ENCODE results near the gene TNF. TPM values are rescaled to one million over a fixed set of nuclear protein-coding genes. Genes with fewer than 3 reads are reported as not detected.
"Not testable (repeated sequence)": the region's sequence is repeated elsewhere in the genome, so short reads cannot be mapped to it uniquely, and the experiment has no call there.

Gene TNF
- total RNA-seq, 2 donors from 2014 or later: 30.7 to 57.8 TPM

GRCh38 chr6:31547727-31548543 lies 27.4 kb upstream of the TNF start:
- H3K4me3 Mint-ChIP-seq: peak overlapping the region; percentile 92 to 98
- H3K27me3 Mint-ChIP-seq (ENCODE audit: low read depth): no peaks in the 10 kb centered on the region
- H3K27ac Mint-ChIP-seq: peak overlapping the region; percentile 88
- DNase-seq (no peak), ATAC-seq (replicated peaks in 1 of 2) (no peak)
- H3K4me1 Mint-ChIP-seq (ENCODE audit: low read depth): peaks cover 66% of the 10 kb centered on the region
- peaks cover 3 to 16% of the 10 kb centered on the region in 2 donors for H3K36me3 Mint-ChIP-seq (ENCODE audit: insufficient read depth in 2 of 2)
- H3K9me3 Mint-ChIP-seq: no peaks in the 10 kb centered on the region

GRCh38 chr6:31548544-31548873 lies 26.9 kb upstream of the TNF start:
- no peak for DNase-seq
- Mint-ChIP-seq H3K27ac (peak overlapping the region; percentile 88), H3K36me3 (ENCODE audit: insufficient read depth in 2 of 2) (peaks cover 3 to 16% of the 10 kb centered on the region in 2 donors), H3K9me3 (no peaks in the 10 kb centered on the region), H3K4me1 (ENCODE audit: low read depth) (peaks cover 66% of the 10 kb centered on the region), H3K27me3 (ENCODE audit: low read depth) (no peaks in the 10 kb centered on the region), H3K4me3 (peak overlapping the region; percentile 92 to 98)
- no peak for ATAC-seq (replicated peaks in 1 of 2)

GRCh38 chr6:31551371-31551770 lies 24.0 kb upstream of the TNF start:
- ATAC-seq (replicated peaks in 1 of 2); H3K27ac Mint-ChIP-seq: not testable (repeated sequence)
- peaks cover 3 to 16% of the 10 kb centered on the region in 2 donors for H3K36me3 Mint-ChIP-seq (ENCODE audit: insufficient read depth in 2 of 2)

GRCh38 chr6:31556307-31556706 lies 19.1 kb upstream of the TNF start:
- no peak overlapping the region for H3K4me3 Mint-ChIP-seq
- H3K4me1 Mint-ChIP-seq (ENCODE audit: low read depth): peaks cover 75% of the 10 kb centered on the region
- H3K27me3 Mint-ChIP-seq (ENCODE audit: low read depth): no peaks in the 10 kb centered on the region
- peaks cover 9 to 11% of the 10 kb centered on the region in 2 donors for H3K36me3 Mint-ChIP-seq (ENCODE audit: insufficient read depth in 2 of 2)
- H3K27ac Mint-ChIP-seq: no peak overlapping the region
- DNase-seq: no peak
- ATAC-seq (replicated peaks in 1 of 2): no peak
- no peaks in the 10 kb centered on the region for H3K9me3 Mint-ChIP-seq

More at GRCh38 chr6:31551371-31551770, 24.0 kb upstream of the TNF start:
- H3K9me3 Mint-ChIP-seq; H3K27me3 Mint-ChIP-seq (ENCODE audit: low read depth): not testable (repeated sequence)
- peak; percentile 57 to 62 for DNase-seq
- H3K4me3 Mint-ChIP-seq: peak overlapping the region; percentile 20 to 50
- H3K4me1 Mint-ChIP-seq (ENCODE audit: low read depth): peaks cover 70% of the 10 kb centered on the region

- Mint-ChIP-seq H3K9me3 (no peaks in the 10 kb centered on the region), H3K27ac (no peak overlapping the region), H3K4me1 (ENCODE audit: low read depth) (peaks cover 78% of the 10 kb centered on the region), H3K27me3 (ENCODE audit: low read depth) (no peaks in the 10 kb centered on the region), H3K4me3 (peak overlapping the region; percentile 77 to 86), H3K36me3 (ENCODE audit: insufficient read depth in 2 of 2) (peaks cover 4 to 9% of the 10 kb centered on the region in 2 donors)
- DNase-seq (no peak), ATAC-seq (replicated peaks in 1 of 2) (no peak)
These were observed 17.7 kb upstream of the TNF start for GRCh38 chr6:31557443-31558317.

GRCh38 chr6:31558318-31558625 lies 17.1 kb upstream of the TNF start:
- Mint-ChIP-seq H3K27ac (no peak overlapping the region), H3K27me3 (ENCODE audit: low read depth) (no peaks in the 10 kb centered on the region), H3K9me3 (no peaks in the 10 kb centered on the region), H3K4me1 (ENCODE audit: low read depth) (peaks cover 84% of the 10 kb centered on the region), H3K4me3 (peak overlapping the region; percentile 77 to 86), H3K36me3 (ENCODE audit: insufficient read depth in 2 of 2) (peaks cover 4 to 11% of the 10 kb centered on the region in 2 donors)
- DNase-seq (no peak), ATAC-seq (replicated peaks in 1 of 2) (no peak)

- Mint-ChIP-seq H3K9me3 (no peaks in the 10 kb centered on the region), H3K4me3 (peak overlapping the region; percentile 77 to 86), H3K27ac (peak overlapping the region; percentile 11), H3K36me3 (ENCODE audit: insufficient read depth in 2 of 2) (peaks cover 5 to 12% of the 10 kb centered on the region in 2 donors), H3K27me3 (ENCODE audit: low read depth) (peaks cover 3% of the 10 kb centered on the region), H3K4me1 (ENCODE audit: low read depth) (peaks cover 88% of the 10 kb centered on the region)
- DNase-seq (peak; percentile 62 to 72), ATAC-seq (replicated peaks in 1 of 2) (peak; percentile 58 to 62)
These were observed 16.5 kb upstream of the TNF start for GRCh38 chr6:31558631-31559500.

- ATAC-seq (replicated peaks in 1 of 2) (peak; percentile 41 to 43), DNase-seq (no peak)
- Mint-ChIP-seq H3K9me3 (no peaks in the 10 kb centered on the region), H3K4me1 (ENCODE audit: low read depth) (peaks cover 86% of the 10 kb centered on the region), H3K4me3 (peak overlapping the region; percentile 77 to 86), H3K27ac (peak overlapping the region; percentile 10), H3K27me3 (ENCODE audit: low read depth) (peaks cover 4% of the 10 kb centered on the region), H3K36me3 (ENCODE audit: insufficient read depth in 2 of 2) (peaks cover 6 to 13% of the 10 kb centered on the region in 2 donors)
These were observed 15.8 kb upstream of the TNF start for GRCh38 chr6:31559606-31559957.

- Mint-ChIP-seq H3K27me3 (ENCODE audit: low read depth) (peaks cover 4% of the 10 kb centered on the region), H3K4me3 (peak overlapping the region; percentile 77 to 86), H3K27ac (peak overlapping the region; percentile 68), H3K9me3 (no peaks in the 10 kb centered on the region), H3K36me3 (ENCODE audit: insufficient read depth in 2 of 2) (peaks cover 6 to 15% of the 10 kb centered on the region in 2 donors), H3K4me1 (ENCODE audit: low read depth) (peaks cover 88% of the 10 kb centered on the region)
- peak; percentile 69 for ATAC-seq (replicated peaks in 1 of 2)
- peak; percentile 58 to 64 for DNase-seq
These were observed 15.2 kb upstream of the TNF start for GRCh38 chr6:31559958-31560696.

GRCh38 chr6:31560697-31561058 lies 14.7 kb upstream of the TNF start:
- Mint-ChIP-seq H3K4me3 (peak overlapping the region; percentile 77 to 86), H3K36me3 (ENCODE audit: insufficient read depth in 2 of 2) (peaks cover 6 to 15% of the 10 kb centered on the region in 2 donors), H3K27me3 (ENCODE audit: low read depth) (peaks cover 4% of the 10 kb centered on the region), H3K27ac (peak overlapping the region; percentile 68), H3K9me3 (no peaks in the 10 kb centered on the region), H3K4me1 (ENCODE audit: low read depth) (peaks cover 93% of the 10 kb centered on the region)
- no peak for ATAC-seq (replicated peaks in 1 of 2)
- no peak for DNase-seq

- Mint-ChIP-seq H3K27ac (peak overlapping the region; percentile 87), H3K36me3 (ENCODE audit: insufficient read depth in 2 of 2) (peaks cover 2 to 6% of the 10 kb centered on the region in 2 donors), H3K9me3 (no peaks in the 10 kb centered on the region), H3K4me3 (peak overlapping the region; percentile 70 to 83), H3K27me3 (ENCODE audit: low read depth) (peaks cover 4% of the 10 kb centered on the region), H3K4me1 (ENCODE audit: low read depth) (peaks cover 84% of the 10 kb centered on the region)
- ATAC-seq (replicated peaks in 1 of 2): peak; percentile 28
- peak in 1 of 2 donors; percentile 36 for DNase-seq
These were observed 7.6 kb upstream of the TNF start for GRCh38 chr6:31567531-31568370.

Data from activated T-cell treated with anti-CD3 and anti-CD28 coated beads, Interleukin-2, amount 50 U/mL, for 72 hours (primary cell).